Nephron progenitor cell (in vitro differentiated cells): ENCODE results near the gene GAS7.

ENCODE experiments used
- DNase-seq: peaks from one replicate; pipeline ENCODE4 v3.0.0; 2021
- H3K27ac Mint-ChIP-seq: 2 replicates; pipeline ENCODE4 v1.8.0; 2021; ENCODE audit warnings: mild to moderate bottlenecking, moderate library complexity, mixed read lengths
- H3K27me3 Mint-ChIP-seq: 2 replicates; pipeline ENCODE4 v1.8.0; 2021; ENCODE audit warnings: mild to moderate bottlenecking, low read depth, mixed read lengths; ENCODE audit not compliant: poor library complexity
- H3K36me3 Mint-ChIP-seq: 2 replicates; pipeline ENCODE4 v1.8.0; 2021; ENCODE audit warnings: low read depth, mixed read lengths
- H3K4me1 Mint-ChIP-seq: 2 replicates; pipeline ENCODE4 v1.8.0; 2021; ENCODE audit warnings: mixed read lengths
- H3K4me3 Mint-ChIP-seq: 2 replicates; pipeline ENCODE4 v1.8.0; 2021; ENCODE audit warnings: mild to moderate bottlenecking, moderate library complexity, mixed read lengths
- H3K9me3 Mint-ChIP-seq: 2 replicates; pipeline ENCODE4 v1.8.0; 2021; ENCODE audit warnings: mild to moderate bottlenecking, moderate library complexity, mixed read lengths
- CTCF ChIP-seq: fragments of 200-600 bp; sonication (generic); IDR thresholded peaks from 2 replicates; pipeline ENCODE4 v1.5.0; 2021; ENCODE audit warnings: antibody characterized with exemption

The GAS7 gene

GRCh38 chr17:10089196-10089804 lies 109.1 kb downstream of the GAS7 start:
- Mint-ChIP-seq H3K4me3 (no peak overlapping the region), H3K27me3 (peaks cover 25% of the 10 kb centered on the region), H3K27ac (no peak overlapping the region), H3K4me1 (peaks cover 37% of the 10 kb centered on the region), H3K9me3 (peaks cover 16% of the 10 kb centered on the region), H3K36me3 (no peaks in the 10 kb centered on the region)
- TF ChIP-seq CTCF: no peak
- no peak for DNase-seq

GRCh38 chr17:10088444-10088843 lies 110.0 kb downstream of the GAS7 start:
- H3K27ac Mint-ChIP-seq: no peak overlapping the region
- peaks cover 37% of the 10 kb centered on the region for H3K4me1 Mint-ChIP-seq
- no peak for TF ChIP-seq CTCF
- H3K36me3 Mint-ChIP-seq: no peaks in the 10 kb centered on the region
- no peak for DNase-seq
- H3K9me3 Mint-ChIP-seq: peaks cover 15% of the 10 kb centered on the region
- H3K4me3 Mint-ChIP-seq: no peak overlapping the region
- peaks cover 22% of the 10 kb centered on the region for H3K27me3 Mint-ChIP-seq

GRCh38 chr17:10087355-10087754 lies 111.1 kb downstream of the GAS7 start:
- no peak overlapping the region for H3K4me3 Mint-ChIP-seq
- H3K27ac Mint-ChIP-seq: no peak overlapping the region
- peaks cover 16% of the 10 kb centered on the region for H3K9me3 Mint-ChIP-seq
- TF ChIP-seq CTCF: no peak
- H3K4me1 Mint-ChIP-seq: peaks cover 37% of the 10 kb centered on the region
- DNase-seq: no peak
- peaks cover 22% of the 10 kb centered on the region for H3K27me3 Mint-ChIP-seq
- no peaks in the 10 kb centered on the region for H3K36me3 Mint-ChIP-seq

- H3K27ac Mint-ChIP-seq: no peak overlapping the region
- no peak overlapping the region for H3K4me3 Mint-ChIP-seq
- H3K27me3 Mint-ChIP-seq: peaks cover 17% of the 10 kb centered on the region
- DNase-seq: no peak
- no peak for TF ChIP-seq CTCF
- peaks cover 23% of the 10 kb centered on the region for H3K4me1 Mint-ChIP-seq
- peaks cover 17% of the 10 kb centered on the region for H3K9me3 Mint-ChIP-seq
- no peaks in the 10 kb centered on the region for H3K36me3 Mint-ChIP-seq
These were observed 114.5 kb downstream of the GAS7 start for GRCh38 chr17:10083864-10084263.

- no peaks in the 10 kb centered on the region for H3K36me3 Mint-ChIP-seq
- H3K27me3 Mint-ChIP-seq: peaks cover 13% of the 10 kb centered on the region
- no peak for TF ChIP-seq CTCF
- DNase-seq: no peak
- peaks cover 16% of the 10 kb centered on the region for H3K4me1 Mint-ChIP-seq
- H3K9me3 Mint-ChIP-seq: peaks cover 26% of the 10 kb centered on the region
- H3K27ac Mint-ChIP-seq: no peak overlapping the region
- H3K4me3 Mint-ChIP-seq: no peak overlapping the region
These were observed 115.6 kb downstream of the GAS7 start for GRCh38 chr17:10082795-10083194.

- Mint-ChIP-seq H3K27ac (no peak overlapping the region), H3K4me1 (peaks cover 7% of the 10 kb centered on the region), H3K9me3 (peaks cover 36% of the 10 kb centered on the region), H3K4me3 (no peak overlapping the region), H3K36me3 (peaks cover 3% of the 10 kb centered on the region), H3K27me3 (peaks cover 13% of the 10 kb centered on the region)
- TF ChIP-seq CTCF: no peak
- no peak for DNase-seq
These were observed 116.7 kb downstream of the GAS7 start for GRCh38 chr17:10081571-10082169.
